KBM-7 (cell line): Measurements from ENCODE around the gene TGM2.

Source experiments
- DNase-seq: peaks from one replicate; pipeline ENCODE4 v3.0.0-alpha.2; 2015
- in situ Hi-C: fragments of 300-500 bp; cut with MboI; formaldehyde crosslinking; loops from 2 replicates; pipeline ENCODE4 v1.14.3; 2020; ENCODE audit warnings: low sequenced_read_pairs, low pct_unique_long_range_greater_than_20kb, mixed read lengths

TGM2 gene

DNA sequence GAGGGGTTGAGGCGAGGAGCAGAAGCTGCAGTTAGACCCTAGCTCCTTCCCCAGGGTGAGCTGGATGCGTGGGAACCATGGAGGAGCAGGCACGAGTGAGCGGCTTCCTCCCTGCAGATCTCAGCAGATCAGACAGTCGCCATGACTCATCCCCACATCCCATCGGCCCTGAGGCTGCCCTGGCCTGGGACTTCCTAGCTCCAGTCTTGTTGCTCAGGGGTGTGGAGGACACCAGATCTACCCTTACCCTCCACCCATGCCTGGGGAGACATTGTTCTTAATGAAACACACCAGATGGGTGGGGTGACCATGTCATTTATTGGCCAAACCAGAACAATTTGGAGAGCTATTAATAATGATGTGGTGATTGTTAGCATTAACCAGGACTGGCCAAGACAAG is 36.3 kb upstream of the TGM2 start:
- in situ Hi-C loops = no loop called here
- DNase-seq = no peak

- in situ Hi-C loops = no loop called here
- no peak for DNase-seq
Observed at GRCh38 chr20:38200646-38201045, 35.6 kb upstream of the TGM2 start.

DNA sequence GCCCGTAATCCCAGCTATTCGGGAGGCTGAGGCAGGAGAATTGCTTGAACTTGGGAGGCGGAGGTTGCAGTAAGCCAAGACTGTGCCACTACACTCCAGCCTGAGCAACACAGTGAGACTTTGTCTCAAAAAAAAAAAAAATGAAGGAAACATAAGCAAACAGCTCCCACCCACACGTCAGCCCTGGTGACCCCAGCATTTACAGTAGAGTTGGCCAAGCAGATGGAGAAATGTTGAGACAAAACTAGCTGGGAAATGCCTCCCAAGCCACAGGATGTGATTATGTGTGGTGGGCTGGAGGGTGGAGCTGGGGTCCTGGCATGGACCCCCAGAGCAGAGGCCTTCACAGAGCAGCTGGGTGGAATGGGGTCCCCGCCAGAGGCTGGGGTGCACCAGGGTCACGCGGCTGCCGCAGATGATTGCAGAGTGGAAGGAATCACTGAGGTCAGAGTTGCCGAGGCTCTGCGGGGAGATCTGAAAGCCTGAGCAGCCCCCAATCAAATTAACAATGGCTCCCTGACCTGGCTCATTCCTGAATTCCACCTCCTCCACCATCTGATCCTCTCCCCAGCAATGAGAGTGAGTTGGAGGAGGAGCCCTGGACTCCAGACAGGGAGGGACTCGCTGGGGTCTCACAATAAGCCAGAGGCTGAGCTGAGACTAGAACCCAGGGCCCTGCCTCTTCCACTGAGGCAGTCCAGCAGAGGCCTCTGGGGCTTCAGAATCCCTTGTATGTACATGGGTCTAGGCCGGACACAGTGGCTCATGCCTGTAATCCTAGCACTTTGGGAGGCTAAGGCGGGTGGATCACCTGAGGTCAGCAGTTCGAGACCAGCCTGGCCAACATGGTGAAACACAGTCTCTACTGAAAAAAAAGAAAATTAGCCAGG is 34.7 kb upstream of the TGM2 start:
- DNase-seq = no peak
- in situ Hi-C loops = no loop called here

GRCh38 chr20:38198238-38198861 is 33.3 kb upstream of the TGM2 start:
- no peak for DNase-seq
- in situ Hi-C loops = no loop called here

DNA sequence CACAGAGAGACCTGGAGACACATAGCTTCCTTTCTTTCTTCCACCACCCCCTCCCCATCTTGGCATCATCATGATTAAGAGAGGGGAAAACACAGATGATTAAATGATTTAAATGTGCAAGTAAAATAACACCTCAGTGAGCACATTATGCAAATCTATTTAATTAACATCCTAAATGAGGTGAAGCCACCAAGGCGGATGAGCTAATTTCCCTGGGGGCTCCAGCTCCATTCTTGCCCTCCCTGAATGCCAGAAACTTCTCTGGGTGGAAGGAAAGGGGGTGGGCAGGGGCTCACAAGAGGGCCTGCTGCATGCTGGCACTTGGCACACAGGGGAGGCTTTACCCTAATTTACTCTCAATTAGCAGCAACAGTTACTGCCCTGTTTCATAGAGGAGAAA is 32.5 kb upstream of the TGM2 start:
- in situ Hi-C loops = no loop called here
- DNase-seq = no peak

DNA sequence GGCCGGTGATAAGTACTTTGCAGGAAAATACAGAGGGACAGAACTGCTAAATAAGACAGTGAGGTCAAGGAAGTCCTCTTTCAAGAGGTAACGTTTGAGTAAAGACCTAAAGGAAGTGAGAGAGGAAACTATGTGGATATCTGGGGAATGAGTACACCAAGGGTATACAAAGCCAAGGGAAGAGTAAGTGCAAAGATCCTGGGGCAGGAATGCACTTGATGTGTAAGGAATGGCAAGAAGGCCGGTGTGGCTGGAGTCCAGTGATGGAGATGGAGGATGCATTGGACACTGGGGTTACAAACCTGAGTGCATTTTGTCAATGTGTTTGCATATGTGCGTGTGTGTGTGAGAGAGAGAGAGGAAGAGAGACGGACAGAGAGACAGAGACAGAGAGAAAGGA is 32.1 kb upstream of the TGM2 start:
- DNase-seq = no peak
- in situ Hi-C loops = no loop called here

GRCh38 chr20:38196592-38196991 is 31.5 kb upstream of the TGM2 start:
- DNase-seq = no peak
- in situ Hi-C loops = no loop called here

DNA sequence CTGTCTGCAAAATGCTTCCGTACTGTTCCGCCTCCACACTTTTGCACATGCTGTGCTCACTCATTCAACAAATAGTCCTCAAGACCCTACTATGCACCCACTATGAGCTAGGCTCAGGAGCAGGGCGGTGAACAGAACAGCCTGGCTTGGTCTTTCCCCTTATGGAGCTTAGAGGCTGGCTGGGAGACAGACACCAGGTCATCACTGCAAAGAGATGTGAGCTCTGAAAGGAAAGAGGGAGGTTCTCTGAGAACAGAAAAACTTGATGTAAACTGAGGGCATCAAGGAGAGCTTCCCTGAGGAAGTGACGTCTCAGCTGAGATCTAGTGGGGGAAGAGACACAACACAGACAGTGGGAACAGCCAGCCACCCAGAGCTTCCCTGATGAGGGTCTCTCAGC is 31.0 kb upstream of the TGM2 start:
- in situ Hi-C loops = no loop called here
- no peak for DNase-seq

- in situ Hi-C loops = no loop called here
- DNase-seq = no peak
Observed at GRCh38 chr20:38195521-38195920, 30.5 kb upstream of the TGM2 start.

- in situ Hi-C loops = no loop called here
- no peak for DNase-seq
Observed at GRCh38 chr20:38194971-38195504, 30.0 kb upstream of the TGM2 start.

DNA sequence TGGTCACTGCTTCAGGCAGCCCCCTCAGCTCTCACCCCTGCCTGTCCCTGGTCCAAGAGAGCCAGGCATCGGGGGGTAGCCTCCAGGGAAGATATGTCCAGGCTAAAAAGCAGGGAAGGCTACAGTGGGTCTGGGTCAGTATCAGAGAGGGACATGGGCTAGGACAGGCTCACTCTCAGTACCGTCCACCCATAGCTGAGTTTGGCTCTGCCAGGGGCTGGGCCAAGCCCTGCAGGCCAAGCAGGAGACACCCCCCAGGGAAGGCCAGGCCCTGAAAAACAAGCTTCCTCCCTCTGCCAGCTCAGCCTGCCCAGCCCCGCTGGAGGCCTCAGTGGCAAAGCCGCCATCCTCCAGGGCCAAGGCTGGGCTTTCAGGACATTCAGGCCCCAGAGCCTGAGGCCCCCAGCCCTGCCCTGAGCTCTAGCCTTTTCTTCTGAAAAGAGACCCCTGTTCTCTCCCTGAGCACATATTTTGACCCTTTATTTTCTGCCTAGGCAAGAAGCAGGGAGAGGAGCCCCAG is 28.6 kb upstream of the TGM2 start:
- no peak for DNase-seq
- in situ Hi-C loops = no loop called here

- no peak for DNase-seq
- in situ Hi-C loops = no loop called here
Observed at GRCh38 chr20:38192323-38192885, 27.3 kb upstream of the TGM2 start.

DNA sequence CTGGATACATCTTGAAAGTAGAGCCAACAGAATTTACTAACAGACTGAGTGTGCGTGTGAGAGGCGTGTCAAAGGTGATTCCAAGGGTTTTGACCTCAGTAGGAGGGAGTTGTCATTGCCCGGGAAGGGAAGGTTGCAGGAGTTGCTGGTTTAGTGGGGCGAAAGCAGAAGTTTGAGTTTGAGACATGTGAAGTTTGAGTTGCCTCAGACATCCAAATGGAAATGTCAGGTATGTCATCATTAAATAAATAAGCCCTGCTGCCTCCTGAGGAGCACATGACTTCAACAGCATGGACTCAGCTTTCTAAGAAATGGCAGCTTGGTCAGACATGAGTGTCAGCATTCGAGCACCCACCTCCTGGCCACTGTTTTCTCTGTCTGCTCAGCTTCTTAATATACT is 26.6 kb upstream of the TGM2 start:
- in situ Hi-C loops = no loop called here
- DNase-seq = no peak

DNA sequence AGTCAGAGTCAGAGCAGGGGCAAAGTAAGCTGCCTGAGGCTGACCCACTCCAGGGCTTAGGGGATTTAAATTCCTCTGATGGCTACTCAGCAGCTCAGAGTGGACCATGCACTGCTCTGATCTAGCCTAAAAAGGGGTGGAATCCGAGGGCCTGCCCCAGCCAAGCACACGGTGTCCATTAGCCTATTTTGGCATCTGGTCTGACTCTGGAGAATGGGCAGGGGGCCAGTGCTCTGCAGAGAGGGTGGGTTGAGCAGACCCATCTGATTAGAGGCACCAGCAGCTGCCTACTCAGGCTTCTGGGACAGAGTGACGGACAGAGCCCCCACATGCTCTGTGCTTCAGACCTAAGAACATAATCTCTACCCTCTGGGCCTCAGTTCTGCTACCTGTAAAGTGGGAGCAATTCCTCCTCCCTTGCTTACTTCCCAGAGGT is 25.9 kb upstream of the TGM2 start:
- no peak for DNase-seq
- in situ Hi-C loops = no loop called here

GRCh38 chr20:38190166-38190565 is 25.1 kb upstream of the TGM2 start:
- in situ Hi-C loops = no loop called here
- DNase-seq = no peak

GRCh38 chr20:38187517-38187916 is 22.4 kb upstream of the TGM2 start:
- in situ Hi-C loops = no loop called here
- no peak for DNase-seq

DNA sequence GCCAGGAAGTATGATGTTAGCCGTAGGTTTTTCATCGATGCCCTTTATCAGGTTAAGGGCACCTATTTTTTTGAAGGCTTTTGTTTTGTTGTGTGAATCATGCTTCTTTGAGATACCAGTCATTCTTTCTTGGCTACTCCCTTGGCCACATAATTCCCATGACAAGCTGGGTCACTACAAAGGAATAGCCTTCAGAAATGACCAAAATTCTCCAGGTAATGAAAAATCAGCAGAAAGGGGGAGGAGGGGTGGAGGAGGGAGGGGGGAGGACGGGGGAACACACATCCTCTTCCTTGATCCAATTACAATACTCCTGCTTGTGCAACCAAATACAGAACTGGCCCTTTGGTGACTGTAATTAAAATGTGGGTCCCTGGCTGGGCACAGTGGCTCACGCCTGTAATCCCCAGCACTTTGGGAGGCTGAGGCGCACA is 21.7 kb upstream of the TGM2 start:
- in situ Hi-C loops = no loop called here

GRCh38 chr20:38184101-38184500 is 19.0 kb upstream of the TGM2 start:
- in situ Hi-C loops = no loop called here
- DNase-seq = no peak

More for the DNA sequence above, 21.7 kb upstream of the TGM2 start:
- DNase-seq = no peak

DNA sequence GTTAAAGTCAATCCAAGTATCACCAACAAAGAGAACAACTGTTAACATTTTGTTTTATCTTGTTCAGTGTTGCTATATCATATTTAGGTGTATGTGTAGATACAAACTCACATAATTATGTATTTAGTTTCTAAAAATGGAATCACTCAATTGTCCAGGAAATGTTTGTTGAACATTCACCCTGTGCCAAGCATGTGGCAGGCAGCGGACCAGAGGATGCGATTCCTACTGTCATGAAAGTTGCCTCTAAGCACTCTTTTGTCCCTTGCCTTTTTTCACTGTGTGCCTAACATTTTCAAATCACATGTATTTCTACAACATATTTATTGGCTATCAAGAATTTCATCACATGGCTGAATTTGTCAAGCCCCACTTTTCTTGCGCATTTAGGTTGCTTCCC is 16.9 kb upstream of the TGM2 start:
- in situ Hi-C loops = no loop called here
- DNase-seq = no peak

DNA sequence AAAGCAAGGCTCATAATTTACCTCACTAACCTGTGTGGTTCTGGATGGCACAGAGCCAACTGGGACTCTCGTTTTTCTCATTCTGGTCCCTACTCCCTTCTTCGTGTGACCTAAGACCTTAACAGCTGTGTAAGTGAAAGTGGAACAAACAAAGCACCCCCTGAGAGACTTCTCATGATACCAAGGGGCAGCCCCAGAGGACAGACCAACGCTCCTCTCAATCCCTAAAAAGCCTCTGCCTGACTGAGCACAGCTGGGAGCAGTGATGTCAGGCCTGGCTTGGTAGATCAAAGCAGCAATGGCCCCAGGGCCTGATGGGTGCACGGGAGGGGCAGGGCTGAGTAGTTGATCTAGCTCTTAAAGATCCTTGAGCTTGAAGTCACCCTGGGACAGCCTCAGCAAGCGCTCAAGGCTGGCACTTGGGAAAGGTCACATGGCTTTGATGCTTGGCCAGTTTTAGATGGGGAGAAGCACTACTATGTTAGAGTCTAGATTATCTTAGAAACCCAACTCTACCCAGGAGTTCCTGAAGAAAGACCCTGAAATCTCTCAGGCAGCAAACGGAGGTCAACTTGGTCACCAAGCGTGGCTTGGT is 16.2 kb upstream of the TGM2 start:
- no peak for DNase-seq
- in situ Hi-C loops = no loop called here
